Osteocyte (in vitro differentiated cells): ENCODE data around the gene PRDM12. TPM values are rescaled to one million over a fixed set of nuclear protein-coding genes. Genes with fewer than 3 reads are reported as not detected.

ENCODE experiments used
- DNase-seq: peaks from one replicate; pipeline ENCODE4 v3.0.0; 2021; ENCODE audit warnings: mixed read lengths; ENCODE audit not compliant: unreplicated experiment; ENCODE audit errors: extremely low spot score
- H3K27ac Mint-ChIP-seq: one replicate; pipeline ENCODE4 v1.8.0; 2021; ENCODE audit warnings: mild to moderate bottlenecking, mixed read lengths; ENCODE audit not compliant: unreplicated experiment
- H3K27me3 Mint-ChIP-seq: one replicate; pipeline ENCODE4 v1.8.0; 2021; ENCODE audit warnings: mixed read lengths; ENCODE audit not compliant: unreplicated experiment
- H3K36me3 Mint-ChIP-seq: one replicate; pipeline ENCODE4 v1.8.0; 2021; ENCODE audit warnings: mixed read lengths; ENCODE audit not compliant: unreplicated experiment
- H3K4me1 Mint-ChIP-seq: one replicate; pipeline ENCODE4 v1.8.0; 2021; ENCODE audit warnings: mixed read lengths; ENCODE audit not compliant: unreplicated experiment
- H3K4me3 Mint-ChIP-seq: one replicate; pipeline ENCODE4 v1.8.0; 2021; ENCODE audit warnings: mild to moderate bottlenecking, moderate library complexity, mixed read lengths; ENCODE audit not compliant: unreplicated experiment
- H3K9me3 Mint-ChIP-seq: one replicate; pipeline ENCODE4 v1.8.0; 2021; ENCODE audit warnings: mixed read lengths; ENCODE audit not compliant: unreplicated experiment
- CTCF ChIP-seq: fragments of 200-600 bp; sonication (generic); IDR thresholded peaks from 2 replicates; pipeline ENCODE4 v1.5.0; 2021; ENCODE audit warnings: antibody characterized with exemption, mild to moderate bottlenecking, moderate library complexity
- long read RNA-seq: library from polyadenylated mRNA; unstranded; transcript quantifications from one replicate; pipeline ENCODE4 v2.0.0, GENCODE V29; 2021
- total RNA-seq: library from RNA; stranded (reverse); gene quantifications from 2 replicates; pipeline ENCODE4 v1.2.1, GENCODE V29; 2021

PRDM12 gene
- total RNA-seq, result not detected in 2 replicates
- long read RNA-seq, result 0 reads

GRCh38 chr9:130664251-130665028 lies at the start of gene PRDM12:
PRDM12 (plus strand) TSS chr9:130664594; CDS start chr9:130664654, 60 bp downstream.
- Mint-ChIP-seq H3K4me3 (peak within 1 kb of the TSS; percentile 40), H3K27ac (no peak within 1 kb of the TSS), H3K36me3 (no peaks in the 10 kb centered on the region), H3K27me3 (peaks cover 69% of the 10 kb centered on the region), H3K4me1 (peaks cover 32% of the 10 kb centered on the region), H3K9me3 (no peaks in the 10 kb centered on the region)
- TF ChIP-seq CTCF, result no peak
- no peak for DNase-seq

- Mint-ChIP-seq H3K4me3 (no peak overlapping the region), H3K27me3 (no peaks in the 10 kb centered on the region), H3K36me3 (peaks cover 61% of the 10 kb centered on the region), H3K4me1 (no peaks in the 10 kb centered on the region), H3K27ac (no peak overlapping the region), H3K9me3 (no peaks in the 10 kb centered on the region)
- TF ChIP-seq CTCF, result no peak
- DNase-seq, result no peak
These were observed 47.9 kb upstream of the PRDM12 start for GRCh38 chr9:130616451-130616850.

GRCh38 chr9:130623466-130623865 lies 40.9 kb upstream of the PRDM12 start:
- H3K9me3 Mint-ChIP-seq, result no peaks in the 10 kb centered on the region
- peaks cover 55% of the 10 kb centered on the region for H3K36me3 Mint-ChIP-seq
- TF ChIP-seq CTCF, result no peak
- H3K27ac Mint-ChIP-seq, result no peak overlapping the region
- DNase-seq, result no peak
- no peak overlapping the region for H3K4me3 Mint-ChIP-seq
- no peaks in the 10 kb centered on the region for H3K4me1 Mint-ChIP-seq
- no peaks in the 10 kb centered on the region for H3K27me3 Mint-ChIP-seq

- no peak for DNase-seq
- no peak overlapping the region for H3K4me3 Mint-ChIP-seq
- H3K27ac Mint-ChIP-seq, result no peak overlapping the region
These were observed 40.2 kb upstream of the PRDM12 start for GRCh38 chr9:130624154-130624553.

More at GRCh38 chr9:130624154-130624553, 40.2 kb upstream of the PRDM12 start:
- TF ChIP-seq CTCF, result no peak
- no peaks in the 10 kb centered on the region for H3K9me3 Mint-ChIP-seq
- H3K36me3 Mint-ChIP-seq, result peaks cover 53% of the 10 kb centered on the region
- H3K27me3 Mint-ChIP-seq, result no peaks in the 10 kb centered on the region
- no peaks in the 10 kb centered on the region for H3K4me1 Mint-ChIP-seq
